GM18502 (cell line): Measurements from ENCODE around the gene C8B.

Experiments used
- ATAC-seq: cut with Tn5 transposase; IDR thresholded peaks from one replicate; pipeline ENCODE4 v1.9.1; 2021; ENCODE audit warnings: mild to moderate bottlenecking; ENCODE audit not compliant: unreplicated experiment, poor library complexity

C8B gene

DNA sequence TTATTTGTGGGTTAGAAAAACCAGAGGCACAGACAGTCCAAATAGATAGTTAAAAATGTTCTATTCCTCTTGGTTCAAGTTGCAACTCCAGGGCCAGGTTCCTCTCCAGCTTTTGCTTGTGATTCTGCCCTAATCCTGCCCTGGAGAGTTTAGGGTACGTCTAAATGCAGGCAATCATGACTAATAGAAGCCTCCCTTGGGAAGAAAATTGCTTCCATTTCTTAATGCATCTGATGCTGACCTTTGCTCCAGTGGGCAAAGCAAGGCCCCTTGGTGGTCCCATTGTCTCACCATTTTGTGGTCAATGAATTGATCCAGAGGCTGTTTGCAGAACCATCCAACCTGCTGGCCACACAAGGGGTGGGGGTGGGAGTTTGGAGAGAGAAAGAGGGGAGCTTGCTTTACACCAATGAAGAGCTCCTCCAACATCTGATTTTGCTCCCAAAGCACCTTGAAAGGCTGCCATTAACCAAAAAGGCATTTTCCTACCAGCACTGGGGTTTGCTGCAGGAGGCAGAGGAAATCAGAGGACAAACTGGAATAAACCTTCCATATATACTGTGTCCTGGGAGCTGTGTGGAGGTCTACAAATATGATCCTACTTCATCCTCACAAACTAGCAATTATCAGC, 31.3 kb downstream of the C8B start:
- no peak for ATAC-seq

GRCh38 chr1:56933606-56934005, 32.2 kb downstream of the C8B start:
- ATAC-seq, result no peak

GRCh38 chr1:56933161-56933560, 32.7 kb downstream of the C8B start:
- ATAC-seq, result no peak

DNA sequence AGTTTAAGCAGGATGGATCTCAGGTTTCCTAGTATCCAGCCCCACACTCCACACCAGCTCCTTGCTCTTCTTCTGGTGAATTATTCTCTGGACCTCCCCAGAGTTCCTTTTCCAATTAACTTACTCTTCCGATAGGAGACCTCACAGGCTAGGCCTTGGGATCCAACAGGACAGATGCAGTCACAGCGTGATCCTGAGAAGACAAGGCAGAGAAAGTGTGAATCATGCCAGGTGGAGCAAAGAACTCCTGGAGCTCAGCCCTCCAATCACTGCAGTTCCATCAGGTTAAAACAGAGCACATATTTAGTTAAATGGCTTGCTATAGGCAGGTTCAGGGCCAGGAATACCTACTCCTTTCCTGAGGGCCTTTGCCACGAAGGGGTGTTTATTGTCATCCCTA, 34.1 kb downstream of the C8B start:
- no peak for ATAC-seq

- no peak for ATAC-seq
Observed at GRCh38 chr1:56931211-56931610, 34.6 kb downstream of the C8B start.

GRCh38 chr1:56929492-56929891, 36.3 kb downstream of the C8B start:
- ATAC-seq, result no peak

DNA sequence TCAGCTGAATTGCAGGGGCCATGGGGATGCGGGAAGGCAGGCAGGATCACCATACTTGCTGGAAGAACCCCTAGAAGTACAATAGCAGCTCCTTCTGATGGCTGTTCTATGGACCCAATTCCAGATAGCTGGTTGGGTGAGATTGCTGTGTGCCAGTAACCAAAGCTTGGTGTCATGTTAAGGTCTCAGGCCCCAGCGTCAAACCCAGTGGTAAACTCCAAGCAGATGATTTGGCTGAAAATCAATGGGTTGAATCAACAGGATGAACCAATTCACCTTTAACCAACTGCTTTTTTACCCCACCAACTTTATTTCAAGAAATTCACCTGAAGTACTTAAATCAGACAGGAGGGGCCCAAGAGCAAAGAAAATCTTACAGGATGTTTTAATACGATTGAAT, 37.8 kb downstream of the C8B start:
- ATAC-seq, result no peak

GRCh38 chr1:56927171-56927570, 38.6 kb downstream of the C8B start:
- no peak for ATAC-seq

DNA sequence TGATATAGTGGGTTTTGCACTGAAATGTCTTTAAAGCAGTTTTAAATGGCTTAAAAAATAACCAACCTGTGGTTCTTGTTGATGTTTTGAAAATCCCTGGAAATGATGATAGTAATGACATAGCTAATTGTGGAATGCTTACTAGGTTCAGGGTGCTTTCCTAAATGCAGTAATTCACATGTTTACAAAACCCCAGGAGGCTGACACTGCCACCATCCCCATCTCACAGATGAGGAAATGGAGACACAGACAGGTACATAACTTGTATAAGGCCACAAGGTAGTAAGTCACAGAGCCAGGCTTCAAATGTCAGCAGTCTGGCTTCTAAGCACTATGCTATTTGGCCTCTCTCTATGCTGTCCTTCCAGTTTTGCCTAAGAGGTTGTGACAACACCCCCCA, 40.6 kb downstream of the C8B start:
- ATAC-seq, result no peak

DNA sequence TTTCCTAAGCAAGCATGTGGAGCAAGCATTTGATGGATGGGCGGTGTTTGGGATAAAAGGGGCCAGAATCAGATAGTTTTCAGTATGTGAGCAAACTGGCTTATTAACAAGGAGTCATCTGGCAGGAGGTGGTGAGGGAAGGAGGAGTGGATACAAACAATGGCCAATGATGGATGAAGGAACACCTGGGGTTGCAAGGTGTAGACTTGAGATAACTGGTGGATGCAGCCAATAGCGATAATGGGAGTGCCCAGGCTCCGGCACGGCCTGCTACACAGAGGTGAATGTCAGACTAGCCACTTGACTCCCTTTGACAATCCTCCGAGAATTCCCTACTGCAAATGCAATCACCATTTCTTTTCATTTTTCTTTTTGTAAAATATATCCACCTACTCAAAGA, 41.7 kb downstream of the C8B start:
- ATAC-seq, result no peak

- ATAC-seq, result no peak
Observed at GRCh38 chr1:56923201-56923600, 42.6 kb downstream of the C8B start.

- ATAC-seq, result no peak
Observed at GRCh38 chr1:56922507-56922906, 43.3 kb downstream of the C8B start.

- no peak for ATAC-seq
Observed at GRCh38 chr1:56922070-56922469, 43.7 kb downstream of the C8B start.

DNA sequence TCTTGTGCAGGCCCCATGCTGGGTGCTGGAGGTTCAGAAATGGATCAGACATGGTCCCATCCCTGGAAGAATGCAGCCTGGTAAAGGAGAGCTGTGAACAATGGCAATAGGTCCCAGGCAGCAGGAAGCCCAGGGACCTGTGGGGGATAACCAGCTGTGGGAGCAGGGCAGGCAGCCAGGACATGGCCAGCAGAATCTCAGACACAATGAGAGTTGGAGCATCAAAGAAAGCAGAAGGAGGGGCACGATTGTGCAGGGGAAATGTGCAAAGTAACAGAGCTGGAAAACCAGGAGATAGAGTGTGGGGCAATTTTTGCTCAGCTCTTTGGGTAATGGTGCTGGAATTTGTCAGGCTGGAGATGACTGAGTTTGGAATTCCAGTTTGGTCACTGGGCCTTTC, 44.3 kb downstream of the C8B start:
- no peak for ATAC-seq

DNA sequence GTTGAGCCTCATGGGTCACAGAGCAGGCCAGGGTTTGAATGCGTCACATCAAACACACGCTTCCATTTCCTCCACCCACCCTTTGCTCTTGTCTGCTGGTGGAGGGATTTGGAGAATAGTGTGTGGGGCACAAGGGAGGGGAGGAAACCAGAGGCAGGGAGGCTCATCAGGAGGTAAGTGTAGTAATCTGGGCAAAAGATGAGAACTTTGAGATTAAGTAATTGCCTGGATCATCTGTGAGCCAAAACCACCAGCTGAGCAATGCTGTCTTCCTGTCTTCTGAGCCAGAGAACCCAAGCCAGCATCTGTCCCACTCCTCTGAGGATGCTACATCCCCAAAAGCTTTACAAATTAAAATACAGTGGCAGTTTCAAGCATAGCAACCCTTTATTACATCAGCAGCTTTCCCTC, 45.2 kb downstream of the C8B start:
- no peak for ATAC-seq

DNA sequence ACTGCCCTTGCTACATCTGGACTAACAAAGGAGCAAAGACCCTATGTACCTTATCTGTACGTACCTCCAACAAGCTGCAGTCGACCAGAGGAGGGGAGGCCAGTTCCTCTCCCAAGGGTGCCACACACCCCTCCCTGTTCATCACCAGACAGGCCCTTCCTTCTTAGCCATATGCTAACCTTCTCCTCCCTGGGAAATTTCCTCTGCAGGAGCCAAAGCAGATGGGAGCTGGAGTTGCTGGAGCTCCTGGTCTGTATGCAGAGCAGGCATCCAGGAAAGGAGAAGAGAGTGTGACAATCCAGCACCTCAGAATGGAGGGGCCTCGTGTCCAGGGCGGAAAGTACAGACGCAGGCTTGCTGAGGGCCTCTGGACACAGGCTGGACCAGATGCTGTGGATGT, 48.5 kb downstream of the C8B start:
- ATAC-seq, result no peak

DNA sequence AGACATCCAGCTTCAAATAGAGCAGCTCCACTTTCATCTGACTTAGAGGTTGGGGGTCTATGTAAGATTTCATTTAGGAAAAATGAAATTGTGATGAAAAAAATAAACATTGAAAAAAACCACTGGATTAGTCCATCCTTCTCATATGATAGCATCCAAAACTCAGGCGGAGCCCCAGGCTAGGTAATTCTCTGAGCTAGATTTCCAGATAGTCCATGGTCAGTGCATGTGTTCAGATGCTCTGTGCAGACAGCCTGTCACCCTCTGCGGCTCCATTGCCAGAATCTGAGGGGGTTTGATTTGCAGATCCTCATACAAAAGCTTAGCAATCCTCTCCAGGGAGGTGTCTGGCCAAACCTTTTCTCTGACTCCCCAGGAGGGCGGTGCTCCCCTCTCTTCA, 49.2 kb downstream of the C8B start:
- ATAC-seq, result no peak

- ATAC-seq, result no peak
Observed at GRCh38 chr1:56915960-56916359, 49.9 kb downstream of the C8B start.

- ATAC-seq, result no peak
Observed at GRCh38 chr1:56912325-56912724, 53.5 kb downstream of the C8B start.

- no peak for ATAC-seq
Observed at GRCh38 chr1:56911098-56911938, 54.5 kb downstream of the C8B start.

- no peak for ATAC-seq
Observed at GRCh38 chr1:56910441-56910985, 55.3 kb downstream of the C8B start.
